SK-N-SH (cell line): Measurements from ENCODE around the gene MPZL1. TPM values are rescaled to one million over a fixed set of nuclear protein-coding genes. Genes with fewer than 3 reads are reported as not detected.

Experiments
- CTCF ChIA-PET: fragments of 300-600, 350-600 bp; formaldehyde crosslinking; extraction: SDS; loops from one replicate; lab custom pipeline; 2021; lab: Yijun Ruan, JAX
- POLR2A ChIA-PET: fragments of 350-600 bp; sonication (Branson Sonifier 250); formaldehyde crosslinking; extraction: SDS; loops from one replicate; lab custom pipeline; 2020; ENCODE audit warnings: antibody characterized with exemption, inconsistent platforms; lab: Yijun Ruan, JAX
- DNase-seq: peaks from one replicate; pipeline ENCODE4 v3.0.0; 2012
- H2AFZ ChIP-seq: fragments of 200-600 bp; sonication (generic); 2 replicates; pipeline ENCODE4 v1.8.1; 2016; ENCODE audit warnings: antibody characterized with exemption, mild to moderate bottlenecking, low read depth
- H3F3A ChIP-seq: fragments of 200-600 bp; sonication (generic); replicated peaks from 2 replicates; pipeline ENCODE3; 2016; ENCODE audit warnings: antibody characterized with exemption, mild to moderate bottlenecking; ENCODE audit not compliant: insufficient read depth
- H3K27ac ChIP-seq, 2 experiments: fragments of 200-500 bp in 1 of 2; fragments of 200-600 bp in 1 of 2; sonication (Bioruptor generic) in 1 of 2; sonication (generic), shearing (Covaris generic) in 1 of 2; 2 replicates each; pipeline versions ENCODE4 v1.5.1 to v1.6.1; 2014 to 2016; ENCODE audit warnings: low read depth in 2 of 2, inconsistent platforms in 1 of 2, low read length in 1 of 2, mild to moderate bottlenecking in 1 of 2, mixed read lengths in 1 of 2
- H3K27me3 ChIP-seq: fragments of 200-600 bp; sonication (generic), shearing (Covaris generic); 2 replicates; pipeline ENCODE4 v1.6.1; 2016; ENCODE audit warnings: mixed run types; ENCODE audit not compliant: insufficient read depth
- H3K36me3 ChIP-seq, 2 experiments: fragments of 200-500 bp in 1 of 2; fragments of 200-600 bp in 1 of 2; sonication (Bioruptor generic) in 1 of 2; sonication (generic) in 1 of 2; replicated peaks in 1 of 2; 2 replicates each; pipeline versions ENCODE3 to v1.5.1; 2014 to 2016; ENCODE audit warnings: low read length in 1 of 2, mild to moderate bottlenecking in 1 of 2; ENCODE audit not compliant: insufficient read depth in 2 of 2, control insufficient read depth in 1 of 2
- H3K4me1 ChIP-seq, 2 experiments: fragments of 200-500 bp in 1 of 2; fragments of 200-600 bp in 1 of 2; sonication (Bioruptor generic) in 1 of 2; sonication (generic), shearing (Covaris generic) in 1 of 2; 2 replicates each; pipeline versions ENCODE4 v1.5.1 to v1.6.1; 2014 to 2016; ENCODE audit warnings: low read depth in 1 of 2, low read length in 1 of 2, mixed run types in 1 of 2; ENCODE audit not compliant: insufficient read depth in 2 of 2, control insufficient read depth in 1 of 2
- H3K4me2 ChIP-seq: fragments of 200-600 bp; sonication (generic), shearing (Covaris generic); 2 replicates; pipeline ENCODE4 v1.6.1; 2017; ENCODE audit warnings: mixed run types
- H3K4me3 ChIP-seq, 2 experiments: fragments of 200-500 bp in 1 of 2; fragments of 200-600 bp in 1 of 2; sonication (Bioruptor generic) in 1 of 2; sonication (generic), shearing (Covaris generic) in 1 of 2; 2 replicates each; pipeline versions ENCODE4 v1.5.1 to v1.8.1; 2014 to 2016; ENCODE audit warnings: low read depth in 2 of 2, inconsistent platforms in 1 of 2, low read length in 1 of 2, mild to moderate bottlenecking in 1 of 2, mixed read lengths in 1 of 2, moderate library complexity in 1 of 2
- H3K79me2 ChIP-seq: fragments of 200-600 bp; sonication (generic); 2 replicates; pipeline ENCODE4 v1.8.1; 2017; ENCODE audit warnings: mild to moderate bottlenecking; ENCODE audit not compliant: insufficient read depth
- H3K9ac ChIP-seq: fragments of 200-600 bp; sonication (generic); 2 replicates; pipeline ENCODE4 v1.6.1; 2017; ENCODE audit warnings: mixed run types
- H3K9me2 ChIP-seq: fragments of 200-600 bp; sonication (generic); 2 replicates; pipeline ENCODE4 v1.6.1; 2017; ENCODE audit warnings: mixed run types
- H3K9me3 ChIP-seq: fragments of 200-600 bp; sonication (generic); 2 replicates; pipeline ENCODE4 v1.6.1; 2017; ENCODE audit warnings: mixed run types, mild to moderate bottlenecking, moderate library complexity
- H4K20me1 ChIP-seq: fragments of 200-600 bp; sonication (generic); 2 replicates; pipeline ENCODE4 v1.6.1; 2017; ENCODE audit warnings: mild to moderate bottlenecking, mixed run types; ENCODE audit not compliant: insufficient read depth
- CHD2 ChIP-seq: fragments of 150-350 bp; IDR thresholded peaks from 2 replicates; pipeline ENCODE4 v1.6.1; 2018; ENCODE audit warnings: low read length; ENCODE audit not compliant: partially characterized antibody
- CTCF ChIP-seq: fragments of 200-600 bp; sonication (generic); IDR thresholded peaks from 2 replicates; pipeline ENCODE4 v1.6.1; 2017; ENCODE audit warnings: antibody characterized with exemption, mild to moderate bottlenecking, moderate library complexity
- EP300 ChIP-seq, 2 experiments: IDR thresholded peaks; 2 replicates each; pipeline versions ENCODE4 v1.4.0 to v1.6.1; 2012; ENCODE audit warnings: borderline replicate concordance in 1 of 2, low read depth in 1 of 2, low read length in 1 of 2
- EZH2phosphoT487 ChIP-seq: fragments of 200-600 bp; sonication (generic); IDR thresholded peaks from 2 replicates; pipeline ENCODE4 v1.6.1; 2017; ENCODE audit warnings: low read depth, mixed run types, mild to moderate bottlenecking, antibody characterized with exemption, moderate library complexity, borderline replicate concordance
- GABPA ChIP-seq: IDR thresholded peaks from 2 replicates; pipeline ENCODE4 v1.4.0; 2012; ENCODE audit warnings: low read depth, mild to moderate bottlenecking
- MEF2A ChIP-seq: IDR thresholded peaks from 2 replicates; pipeline ENCODE4 v1.4.0; 2012; ENCODE audit warnings: low read depth, borderline replicate concordance
- REST ChIP-seq: IDR thresholded peaks from 2 replicates; pipeline ENCODE4 v1.6.1; 2012; ENCODE audit warnings: mild to moderate bottlenecking, low read depth, low read length, moderate library complexity
- RFX5 ChIP-seq: IDR thresholded peaks from 2 replicates; pipeline ENCODE4 v1.6.1; 2012; ENCODE audit warnings: mild to moderate bottlenecking, improper control_type of control experiment, low read length
- RXRA ChIP-seq: IDR thresholded peaks from 2 replicates; pipeline ENCODE4 v1.4.0; 2012; ENCODE audit warnings: low read depth, mild to moderate bottlenecking, borderline replicate concordance
- SIN3A ChIP-seq: IDR thresholded peaks from 2 replicates; pipeline ENCODE4 v1.6.1; 2012; ENCODE audit warnings: low read depth, mild to moderate bottlenecking, low read length, moderate library complexity, borderline replicate concordance
- SMC3 ChIP-seq: IDR thresholded peaks from 2 replicates; pipeline ENCODE4 v1.6.1; 2012; ENCODE audit warnings: low read depth, low read length, improper control_type of control experiment
- TEAD4 ChIP-seq: IDR thresholded peaks from 2 replicates; pipeline ENCODE4 v1.4.0; 2012; ENCODE audit warnings: mild to moderate bottlenecking, borderline replicate concordance; ENCODE audit not compliant: insufficient read depth
- WGBS: methylation state at CpG from one replicate; pipeline ENCODE4 v1.1.6; 2017; ENCODE audit warnings: low lambda C conversion rate; 5-methylcytosine and 5-hydroxymethylcytosine counted together
- polyA plus RNA-seq, 3 experiments: library from polyadenylated mRNA; depleted of rRNA; stranded (reverse); fragments of >200 nt; gene quantifications; 2 replicates each; pipeline ENCODE4 v1.2.3, GENCODE V29; 2012

MPZL1 gene
- polyA plus RNA-seq, 1 of the 3 experiments (the other 2 are of a cell fraction), result 27.3 TPM

GRCh38 chr1:167744901-167745300 lies 23.1 kb downstream of the MPZL1 start:
- Histone ChIP-seq H3K9me2 (no peaks in the 10 kb centered on the region), H4K20me1 (peaks cover 36% of the 10 kb centered on the region), H3K4me1 (peaks cover 11 to 15% of the 10 kb centered on the region in 2 experiments; a peak in 3 of 4 replicates), H3K9me3 (no peaks in the 10 kb centered on the region), H3K79me2 (peaks cover 98% of the 10 kb centered on the region), H3F3A (peaks cover 8% of the 10 kb centered on the region), H3K4me3 (no peak overlapping the region), H3K27me3 (no peaks in the 10 kb centered on the region), H3K9ac (no peak overlapping the region), H3K4me2 (no peak overlapping the region), H2AFZ (no peak overlapping the region), H3K27ac (no peak overlapping the region), H3K36me3 (no peaks in the 10 kb centered on the region)
- CTCF ChIA-PET, result interaction anchor here (0.6 kb wide), 1 partner anchor 9 kb away, joined by 3 read pairs; no protein-coding TSS in a partner anchor
- DNase-seq, result no peak
- TF ChIP-seq TEAD4 (no peak), REST (no peak), SMC3 (no peak), RXRA (no peak), RFX5 (no peak), SIN3A (no peak), GABPA (no peak), CHD2 (no peak), EZH2phosphoT487 (no peak), CTCF (no peak), MEF2A (no peak), EP300 (IDR thresholded peaks at IDR 0.05; ENCODE audit: borderline replicate concordance in 1 of 2, low read depth in 1 of 2, low read length in 1 of 2) (no peak)
- POLR2A ChIA-PET, result no interaction called here
- WGBS, result 97% methylated on average over 3 of the region's 3 CpGs
